GM19395 (cell line): ENCODE data around the gene ARFGEF2.
A peak's percentile ranks its signal among the peaks of the same experiment; 100 is the strongest.
"Not testable (repeated sequence)": the region's sequence is repeated elsewhere in the genome, so short reads cannot be mapped to it uniquely, and the experiment has no call there.

Experiments
- ATAC-seq: cut with Tn5 transposase; IDR thresholded peaks from one replicate; pipeline ENCODE4 v1.9.1; 2021; ENCODE audit warnings: mild to moderate bottlenecking, moderate library complexity; ENCODE audit not compliant: unreplicated experiment

ARFGEF2 gene

GRCh38 chr20:48921168-48921882 lies at the start of gene ARFGEF2:
Gene ARFGEF2, plus strand, starts transcription at chr20:48921711. Its CDS starts 179 bp downstream, at chr20:48921890.
- peak; percentile 72 for ATAC-seq

- no peak for ATAC-seq
These were observed 46.1 kb upstream of the ARFGEF2 start for GRCh38 chr20:48875233-48875913.

GRCh38 chr20:48875914-48876240 lies 45.6 kb upstream of the ARFGEF2 start:
- ATAC-seq: no peak

GRCh38 chr20:48877304-48877703 lies 44.2 kb upstream of the ARFGEF2 start:
- ATAC-seq: no peak

GRCh38 chr20:48878534-48879248 lies 42.8 kb upstream of the ARFGEF2 start:
- no peak for ATAC-seq

GRCh38 chr20:48879612-48880245 lies 41.8 kb upstream of the ARFGEF2 start:
- no peak for ATAC-seq

GRCh38 chr20:48880331-48880730 lies 41.2 kb upstream of the ARFGEF2 start:
- no peak for ATAC-seq

GRCh38 chr20:48880981-48881657 lies 40.4 kb upstream of the ARFGEF2 start:
- ATAC-seq: no peak

- no peak for ATAC-seq
These were observed 36.3 kb upstream of the ARFGEF2 start for GRCh38 chr20:48885237-48885636.

GRCh38 chr20:48886194-48886593 lies 35.3 kb upstream of the ARFGEF2 start:
- ATAC-seq: no peak

- no peak for ATAC-seq
These were observed 34.7 kb upstream of the ARFGEF2 start for GRCh38 chr20:48886811-48887210.

- ATAC-seq: not testable (repeated sequence)
These were observed 33.0 kb upstream of the ARFGEF2 start for GRCh38 chr20:48888517-48888916.

GRCh38 chr20:48889140-48889790 lies 32.2 kb upstream of the ARFGEF2 start:
- no peak for ATAC-seq

GRCh38 chr20:48891235-48892048 lies 30.1 kb upstream of the ARFGEF2 start:
- ATAC-seq: no peak

- ATAC-seq: no peak
These were observed 29.5 kb upstream of the ARFGEF2 start for GRCh38 chr20:48892049-48892470.

GRCh38 chr20:48892891-48893290 lies 28.6 kb upstream of the ARFGEF2 start:
- no peak for ATAC-seq

GRCh38 chr20:48893374-48893773 lies 28.1 kb upstream of the ARFGEF2 start:
- no peak for ATAC-seq

- no peak for ATAC-seq
These were observed 24.1 kb upstream of the ARFGEF2 start for GRCh38 chr20:48897305-48898010.

- ATAC-seq: no peak
These were observed 23.3 kb upstream of the ARFGEF2 start for GRCh38 chr20:48898210-48898609.
